Measurements from ENCODE around the gene VPS26B. TPM values are rescaled to one million over a fixed set of nuclear protein-coding genes. Genes with fewer than 3 reads are reported as not detected.
"Not testable (repeated sequence)": the region's sequence is repeated elsewhere in the genome, so short reads cannot be mapped to it uniquely, and the experiment has no call there.

Gene VPS26B
- 36.1 TPM for total RNA-seq

DNA sequence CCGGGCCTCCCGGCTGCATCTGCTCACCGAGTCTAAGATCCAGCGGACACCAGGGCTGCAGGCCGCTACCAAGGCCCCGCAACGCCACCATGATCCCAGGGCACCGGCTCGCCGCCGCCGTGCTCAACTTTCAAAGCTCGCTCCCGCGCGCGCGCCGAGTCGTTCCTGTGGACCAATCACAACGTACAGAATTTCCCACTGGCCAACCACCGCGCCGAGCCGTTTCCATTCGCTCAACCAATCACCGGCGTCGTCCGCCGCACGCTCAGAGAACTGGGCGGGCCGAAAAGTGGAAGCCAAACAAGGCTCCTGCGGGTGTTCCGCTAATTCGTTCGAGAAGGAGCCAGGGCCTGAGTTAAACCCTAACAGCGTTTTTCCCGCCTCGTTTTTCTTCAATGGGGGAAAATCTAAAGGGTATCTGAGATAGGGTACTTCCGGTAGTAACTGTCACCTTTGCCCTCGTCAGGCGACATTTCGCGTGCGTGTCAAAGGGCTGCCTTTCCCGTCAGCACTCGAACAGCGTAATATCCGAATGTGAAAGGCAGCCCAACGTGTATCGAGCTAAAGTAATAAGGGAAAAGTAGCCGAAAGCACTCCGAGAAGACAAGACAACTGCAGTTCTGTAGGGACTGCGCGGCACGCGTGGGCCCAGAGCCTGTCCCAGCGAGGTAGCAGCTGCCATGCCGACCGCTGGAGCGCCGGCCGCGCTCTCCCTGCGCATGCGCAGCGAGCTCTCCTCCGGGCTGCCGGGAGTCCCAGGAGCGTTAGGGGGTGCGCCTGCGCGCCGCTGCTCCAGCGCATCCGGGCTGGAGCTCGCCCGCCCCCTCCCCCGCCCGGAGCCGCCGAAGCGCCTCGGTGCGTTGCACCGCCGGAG, at the start of gene VPS26B, which contains the start of gene NCAPD3:
Gene VPS26B (plus strand): TSS at position 836 of the 874 bp plus-strand sequence. CDS start 452 bp downstream, outside the sequence.
Gene NCAPD3 (minus strand): TSS at position 132 of the 874 bp plus-strand sequence. CDS start 41 bp downstream, at position 91.
- peak within 1 kb of the TSS; percentile 95 for H3K27ac ChIP-seq
- intact Hi-C loops (cut with DNase I): no loop called here

DNA sequence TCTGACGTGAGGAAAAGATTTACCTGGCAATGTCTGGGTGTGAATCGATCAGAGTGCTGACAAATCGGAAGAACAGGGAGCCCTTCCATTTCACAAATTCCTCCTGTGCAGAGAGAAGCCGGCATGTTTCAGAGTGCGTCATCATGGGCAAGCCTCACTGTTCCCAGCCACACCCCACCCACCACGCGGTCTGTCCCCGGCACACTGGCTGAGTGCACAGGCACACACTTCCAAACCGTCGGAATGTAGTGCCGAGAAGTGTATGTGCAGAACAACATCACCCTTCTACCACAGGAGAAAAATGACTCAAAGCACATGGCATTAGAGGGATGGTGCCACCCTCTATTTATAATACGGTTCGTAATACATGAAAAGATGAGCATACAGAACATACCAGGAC, 48.2 kb upstream of the VPS26B start:
- no peak for DNase-seq (ENCODE audit: extremely low spot score in 2 of 2)
- peaks cover 0 to 8% of the 10 kb centered on the region in 2 donors for H3K36me3 ChIP-seq

More for the DNA sequence above, at the start of gene VPS26B, which contains the start of gene NCAPD3:
- H3K4me1 ChIP-seq: peaks cover 51% of the 10 kb centered on the region
- H3K4me3 ChIP-seq: peak within 1 kb of the TSS; percentile 89
- peak in 1 of 2 donors; percentile 97 for DNase-seq (ENCODE audit: extremely low spot score in 2 of 2)
- H3K27me3 ChIP-seq: no peaks in the 10 kb centered on the region
- peak; percentile 99 for TF ChIP-seq POLR2A (IDR thresholded peaks at IDR 0.05)
- TF ChIP-seq, protein P1, sequence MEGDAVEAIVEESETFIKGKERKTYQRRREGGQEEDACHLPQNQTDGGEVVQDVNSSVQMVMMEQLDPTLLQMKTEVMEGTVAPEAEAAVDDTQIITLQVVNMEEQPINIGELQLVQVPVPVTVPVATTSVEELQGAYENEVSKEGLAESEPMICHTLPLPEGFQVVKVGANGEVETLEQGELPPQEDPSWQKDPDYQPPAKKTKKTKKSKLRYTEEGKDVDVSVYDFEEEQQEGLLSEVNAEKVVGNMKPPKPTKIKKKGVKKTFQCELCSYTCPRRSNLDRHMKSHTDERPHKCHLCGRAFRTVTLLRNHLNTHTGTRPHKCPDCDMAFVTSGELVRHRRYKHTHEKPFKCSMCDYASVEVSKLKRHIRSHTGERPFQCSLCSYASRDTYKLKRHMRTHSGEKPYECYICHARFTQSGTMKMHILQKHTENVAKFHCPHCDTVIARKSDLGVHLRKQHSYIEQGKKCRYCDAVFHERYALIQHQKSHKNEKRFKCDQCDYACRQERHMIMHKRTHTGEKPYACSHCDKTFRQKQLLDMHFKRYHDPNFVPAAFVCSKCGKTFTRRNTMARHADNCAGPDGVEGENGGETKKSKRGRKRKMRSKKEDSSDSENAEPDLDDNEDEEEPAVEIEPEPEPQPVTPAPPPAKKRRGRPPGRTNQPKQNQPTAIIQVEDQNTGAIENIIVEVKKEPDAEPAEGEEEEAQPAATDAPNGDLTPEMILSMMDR (IDR thresholded peaks at IDR 0.05): no peak
- TF ChIP-seq POLR2AphosphoS5 (IDR thresholded peaks at IDR 0.05; ENCODE audit: insufficient read depth in 1 of 2, low read depth in 1 of 2): peak; percentile 81 to 100
- H3K36me3 ChIP-seq: no peaks in the 10 kb centered on the region
- no peaks in the 10 kb centered on the region for H3K9me3 ChIP-seq

GRCh38 chr11:134178032-134178674, 46.3 kb upstream of the VPS26B start:
- Histone ChIP-seq H3K36me3 (peaks cover 0 to 8% of the 10 kb centered on the region in 2 donors), H3K27me3 (no peaks in the 10 kb centered on the region), H3K4me1 (no peaks in the 10 kb centered on the region), H3K9me3 (no peaks in the 10 kb centered on the region), H3K4me3 (no peak overlapping the region), H3K27ac (no peak overlapping the region)
- DNase-seq (ENCODE audit: extremely low spot score in 2 of 2): no peak
- intact Hi-C loops (cut with DNase I): no loop called here
- TF ChIP-seq POLR2AphosphoS5 (IDR thresholded peaks at IDR 0.05; ENCODE audit: insufficient read depth in 1 of 2, low read depth in 1 of 2) (no peak), POLR2A (IDR thresholded peaks at IDR 0.05) (no peak)
- TF ChIP-seq, protein P1 (IDR thresholded peaks at IDR 0.05): no peak

More for the DNA sequence above, 48.2 kb upstream of the VPS26B start:
- no peak overlapping the region for H3K27ac ChIP-seq
- TF ChIP-seq, protein P1 (IDR thresholded peaks at IDR 0.05): no peak
- TF ChIP-seq POLR2A (IDR thresholded peaks at IDR 0.05): no peak
- TF ChIP-seq POLR2AphosphoS5 (IDR thresholded peaks at IDR 0.05; ENCODE audit: insufficient read depth in 1 of 2, low read depth in 1 of 2): no peak
- no peaks in the 10 kb centered on the region for H3K27me3 ChIP-seq
- intact Hi-C loops (cut with DNase I): no loop called here
- H3K9me3 ChIP-seq: no peaks in the 10 kb centered on the region
- H3K4me3 ChIP-seq: no peak overlapping the region
- H3K4me1 ChIP-seq: no peaks in the 10 kb centered on the region

GRCh38 chr11:134181707-134182106, 42.8 kb upstream of the VPS26B start:
- no peak overlapping the region for H3K27ac ChIP-seq
- H3K4me1 ChIP-seq: no peaks in the 10 kb centered on the region
- no peaks in the 10 kb centered on the region for H3K9me3 ChIP-seq
- intact Hi-C loops (cut with DNase I): no loop called here
- H3K36me3 ChIP-seq: peaks cover 0 to 14% of the 10 kb centered on the region in 2 donors
- H3K4me3 ChIP-seq: no peak overlapping the region
- no peaks in the 10 kb centered on the region for H3K27me3 ChIP-seq
- no peak for TF ChIP-seq POLR2AphosphoS5 (IDR thresholded peaks at IDR 0.05; ENCODE audit: insufficient read depth in 1 of 2, low read depth in 1 of 2)
- TF ChIP-seq POLR2A (IDR thresholded peaks at IDR 0.05): no peak
- TF ChIP-seq, protein P1 (IDR thresholded peaks at IDR 0.05): no peak
- DNase-seq (ENCODE audit: extremely low spot score in 2 of 2): no peak

DNA sequence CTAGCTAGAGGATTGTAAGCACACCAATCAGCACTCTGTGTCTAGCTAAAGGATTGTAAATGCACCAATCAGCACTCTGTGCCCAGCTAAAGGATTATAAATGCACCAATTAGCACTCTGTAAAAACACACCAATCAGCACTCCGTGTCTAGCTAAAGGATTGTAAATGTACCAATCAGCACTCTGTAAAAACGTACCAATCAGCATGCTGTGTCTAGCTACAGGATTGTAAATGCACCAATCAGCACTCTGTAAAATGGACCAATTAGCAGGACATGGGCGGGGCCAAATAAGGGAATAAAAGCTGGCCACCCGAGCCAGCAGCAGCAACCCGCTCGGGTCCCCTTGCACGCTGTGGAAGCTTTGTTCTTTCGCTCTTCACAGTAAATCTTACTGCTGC, 36.4 kb upstream of the VPS26B start:
- H3K27me3 ChIP-seq; H3K4me3 ChIP-seq; intact Hi-C loops (cut with DNase I); H3K9me3 ChIP-seq; DNase-seq (ENCODE audit: extremely low spot score in 2 of 2); H3K27ac ChIP-seq; H3K4me1 ChIP-seq: not testable (repeated sequence)
- H3K36me3 ChIP-seq: peaks cover 0 to 40% of the 10 kb centered on the region in 2 donors
